ENCODE data around the gene FHAD1. TPM values are rescaled to one million over a fixed set of nuclear protein-coding genes. Genes with fewer than 3 reads are reported as not detected.
A peak's percentile ranks its signal among the peaks of the same experiment; 100 is the strongest.

Gene FHAD1
- total and polyA plus RNA-seq, 9 of the 15 experiments (the other 6 are each of a cell fraction or from before 2014, with no cell fraction given): 0.32 to 2.1 (median 1.5) TPM; not detected in 1

- H3K27ac ChIP-seq (ENCODE audit: extremely low read depth, low read depth, low read length): no peak overlapping the region
- H3K4me2 ChIP-seq (ENCODE audit: insufficient read depth, low read length): no peak overlapping the region
- in situ Hi-C loops (cut with MboI): no loop called here
- H3K27me3 ChIP-seq (ENCODE audit: control insufficient read depth in 2 of 2, insufficient read depth in 2 of 2, low read length in 2 of 2): peaks cover 38 to 66% of the 10 kb centered on the region in 2 experiments
- peak overlapping the region in 1 of 2 experiments; percentile 4; a peak in 1 of 4 replicates for H3K9ac ChIP-seq (ENCODE audit: insufficient read depth in 1 of 2, low read depth in 2 of 2, low read length in 2 of 2)
- CTCF ChIA-PET (ENCODE audit: low intra/inter-chr PET ratio): interaction anchor here (0.7 kb wide), 1 partner anchor 79 kb away, joined by 3 read pairs; no protein-coding TSS in a partner anchor
- H3K36me3 ChIP-seq (ENCODE audit: control insufficient read depth, insufficient read depth, low read length): no peaks in the 10 kb centered on the region
- no peaks in the 10 kb centered on the region for H3K9me1 ChIP-seq (ENCODE audit: control insufficient read depth, insufficient read depth, low read length)
- no peaks in the 10 kb centered on the region for H3K4me1 ChIP-seq (replicated peaks in 1 of 2; ENCODE audit: control insufficient read depth in 2 of 2, insufficient read depth in 2 of 2, low read length in 2 of 2)
- ATAC-seq: no peak
- peaks cover 3% of the 10 kb centered on the region; the same call in 1 of the 2 replicates for H4K20me1 ChIP-seq (replicated peaks; ENCODE audit: control insufficient read depth, insufficient read depth, low read length)
- BruUV-seq (replicated peaks): no TSS peak
- WGBS (ENCODE audit: insufficient coverage, low coverage, missing lambda C conversion rate): 3% methylated on average over 25 of the region's 25 CpGs
- POLR2A ChIA-PET: interaction anchor here (1.3 kb wide), 1 partner anchor 9 kb away, joined by 4 read pairs; no protein-coding TSS in a partner anchor
- no peaks in the 10 kb centered on the region for H3K9me3 ChIP-seq (replicated peaks; ENCODE audit: control insufficient read depth, insufficient read depth, low read depth, low read length)
- no peak for DNase-seq (ENCODE audit: extremely low read depth in 1 of 4, low spot score in 3 of 4)
- no peak for FAIRE-seq
- no peak overlapping the region for H3K4me3 ChIP-seq
- intact Hi-C loops (cut with micrococcal nuclease): no loop called here
- H2AFZ ChIP-seq (ENCODE audit: low read depth, low read length): no peak overlapping the region
- H3K79me2 ChIP-seq (ENCODE audit: control insufficient read depth, insufficient read depth, low read length): no peaks in the 10 kb centered on the region
- no peak for TF ChIP-seq DIDO1 (tag; IDR thresholded peaks at IDR 0.05; ENCODE audit: low read depth)
- TF ChIP-seq USF1 (CRISPR knock-in tag; IDR thresholded peaks at IDR 0.05): peak; percentile 38; the same call in 1 of the 2 replicates
- TF ChIP-seq BHLHE40 (IDR thresholded peaks at IDR 0.05; ENCODE audit: low read length): peak; percentile 59
- TF ChIP-seq ZNF511 (CRISPR knock-in tag; IDR thresholded peaks at IDR 0.05): no peak
- TF ChIP-seq ZNF507 (tag; conservative IDR thresholded peaks at IDR 0.05): no peak
- TF ChIP-seq HOXB6 (CRISPR knock-in tag; IDR thresholded peaks at IDR 0.05; ENCODE audit: borderline replicate concordance): no peak
- no peak for TF ChIP-seq MTA1 (IDR thresholded peaks at IDR 0.05; ENCODE audit: borderline replicate concordance)
- TF ChIP-seq RBBP5 (IDR thresholded peaks at IDR 0.05; ENCODE audit: borderline replicate concordance, insufficient read depth, low read length, poor library complexity, severe bottlenecking): no peak
- TF ChIP-seq PPARD (CRISPR knock-in tag; IDR thresholded peaks at IDR 0.05): no peak
- TF ChIP-seq ZNF124 (CRISPR knock-in tag; IDR thresholded peaks at IDR 0.05): no peak
- no peak for TF ChIP-seq MAFK (IDR thresholded peaks at IDR 0.05; ENCODE audit: low read length)
- TF ChIP-seq ADNP (tag; IDR thresholded peaks at IDR 0.05): no peak
- peak; percentile 57 for TF ChIP-seq USF2 (CRISPR knock-in tag; IDR thresholded peaks at IDR 0.05)
- TF ChIP-seq ZNF263 (CRISPR knock-in tag; IDR thresholded peaks at IDR 0.05; ENCODE audit: borderline replicate concordance): no peak
- TF ChIP-seq TFE3 (CRISPR knock-in tag; IDR thresholded peaks at IDR 0.05): 0 out of 2 replicates have a peak, but pooled peaks have one; percentile 5
- TF ChIP-seq FOXA1 (IDR thresholded peaks at IDR 0.05; ENCODE audit: borderline replicate concordance): no peak
- no peak for TF ChIP-seq ZNF395 (CRISPR knock-in tag; IDR thresholded peaks at IDR 0.05)
Measured at GRCh38 chr1:15207031-15207828, 39.8 kb upstream of the FHAD1 start.

All from K562 (cell line).